ENCODE data around the gene DHRS7C.

- TF ChIP-seq, protein P1, sequence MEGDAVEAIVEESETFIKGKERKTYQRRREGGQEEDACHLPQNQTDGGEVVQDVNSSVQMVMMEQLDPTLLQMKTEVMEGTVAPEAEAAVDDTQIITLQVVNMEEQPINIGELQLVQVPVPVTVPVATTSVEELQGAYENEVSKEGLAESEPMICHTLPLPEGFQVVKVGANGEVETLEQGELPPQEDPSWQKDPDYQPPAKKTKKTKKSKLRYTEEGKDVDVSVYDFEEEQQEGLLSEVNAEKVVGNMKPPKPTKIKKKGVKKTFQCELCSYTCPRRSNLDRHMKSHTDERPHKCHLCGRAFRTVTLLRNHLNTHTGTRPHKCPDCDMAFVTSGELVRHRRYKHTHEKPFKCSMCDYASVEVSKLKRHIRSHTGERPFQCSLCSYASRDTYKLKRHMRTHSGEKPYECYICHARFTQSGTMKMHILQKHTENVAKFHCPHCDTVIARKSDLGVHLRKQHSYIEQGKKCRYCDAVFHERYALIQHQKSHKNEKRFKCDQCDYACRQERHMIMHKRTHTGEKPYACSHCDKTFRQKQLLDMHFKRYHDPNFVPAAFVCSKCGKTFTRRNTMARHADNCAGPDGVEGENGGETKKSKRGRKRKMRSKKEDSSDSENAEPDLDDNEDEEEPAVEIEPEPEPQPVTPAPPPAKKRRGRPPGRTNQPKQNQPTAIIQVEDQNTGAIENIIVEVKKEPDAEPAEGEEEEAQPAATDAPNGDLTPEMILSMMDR (IDR thresholded peaks at IDR 0.05; ENCODE audit: insufficient read depth, low read depth, low read length), result no peak
- no peak for TF ChIP-seq EZH2 (IDR thresholded peaks at IDR 0.05; ENCODE audit: insufficient read depth, low read length)
Measured at GRCh38 chr17:9828296-9829295, 37.2 kb upstream of the DHRS7C start.

All from astrocyte (in vitro differentiated cells and primary cell).